Measurements from ENCODE around the gene HAUS3. TPM values are rescaled to one million over a fixed set of nuclear protein-coding genes. Genes with fewer than 3 reads are reported as not detected.
"Not testable (repeated sequence)": the region's sequence is repeated elsewhere in the genome, so short reads cannot be mapped to it uniquely, and the experiment has no call there.

The HAUS3 gene
- total RNA-seq, 4 donors from 2014 or later: 7.6 to 17.9 (median 11.8) TPM

GRCh38 chr4:2275546-2276251 is 33.8 kb upstream of the HAUS3 start:
- Histone ChIP-seq H3K4me3 (no peak overlapping the region), H3K4me1 (no peaks in the 10 kb centered on the region), H3K9me3 (no peaks in the 10 kb centered on the region), H3K27ac (no peak overlapping the region), H3K27me3 (no peaks in the 10 kb centered on the region), H3K36me3 (peaks cover 10% of the 10 kb centered on the region)
- TF ChIP-seq EP300 (IDR thresholded peaks at IDR 0.05) (no peak), CTCF (IDR thresholded peaks at IDR 0.05) (no peak), POLR2A (IDR thresholded peaks at IDR 0.05) (no peak), POLR2AphosphoS5 (IDR thresholded peaks at IDR 0.05) (no peak)
- 93% methylated on average over 44 of the region's 44 CpGs for WGBS
- DNase-seq (ENCODE audit: low spot score in 2 of 2): no peak

- H3K27me3 ChIP-seq; H3K27ac ChIP-seq; DNase-seq (ENCODE audit: low spot score in 2 of 2); H3K4me1 ChIP-seq; H3K9me3 ChIP-seq; H3K4me3 ChIP-seq: not testable (repeated sequence)
- 92% methylated on average over 8 of the region's 10 CpGs for WGBS
- H3K36me3 ChIP-seq: peaks cover 10% of the 10 kb centered on the region
Measured at GRCh38 chr4:2275044-2275397, 33.1 kb upstream of the HAUS3 start.

GRCh38 chr4:2274320-2275043 is 32.6 kb upstream of the HAUS3 start:
- no peaks in the 10 kb centered on the region for H3K27me3 ChIP-seq
- H3K36me3 ChIP-seq: peaks cover 10% of the 10 kb centered on the region
- TF ChIP-seq POLR2AphosphoS5 (IDR thresholded peaks at IDR 0.05) (no peak), CTCF (IDR thresholded peaks at IDR 0.05) (no peak), EP300 (IDR thresholded peaks at IDR 0.05) (no peak)
- 89% methylated on average over 20 of the region's 21 CpGs for WGBS
- DNase-seq (ENCODE audit: low spot score in 2 of 2): no peak
- H3K27ac ChIP-seq: no peak overlapping the region
- no peaks in the 10 kb centered on the region for H3K9me3 ChIP-seq
- H3K4me3 ChIP-seq: no peak overlapping the region
- no peaks in the 10 kb centered on the region for H3K4me1 ChIP-seq

- no peak for DNase-seq (ENCODE audit: low spot score in 2 of 2)
- Histone ChIP-seq H3K4me3 (no peak overlapping the region), H3K27ac (no peak overlapping the region), H3K36me3 (peaks cover 10% of the 10 kb centered on the region), H3K27me3 (no peaks in the 10 kb centered on the region), H3K9me3 (no peaks in the 10 kb centered on the region), H3K4me1 (no peaks in the 10 kb centered on the region)
- 90% methylated on average over 17 of the region's 24 CpGs for WGBS
- TF ChIP-seq EP300 (IDR thresholded peaks at IDR 0.05) (no peak), CTCF (IDR thresholded peaks at IDR 0.05) (no peak)
Measured at GRCh38 chr4:2273657-2274319, 31.9 kb upstream of the HAUS3 start.

GRCh38 chr4:2273221-2273620 is 31.3 kb upstream of the HAUS3 start:
- Histone ChIP-seq H3K4me1 (no peaks in the 10 kb centered on the region), H3K27me3 (no peaks in the 10 kb centered on the region), H3K27ac (no peak overlapping the region), H3K4me3 (no peak overlapping the region), H3K9me3 (no peaks in the 10 kb centered on the region), H3K36me3 (peaks cover 10% of the 10 kb centered on the region)
- DNase-seq (ENCODE audit: low spot score in 2 of 2): no peak
- TF ChIP-seq POLR2A (IDR thresholded peaks at IDR 0.05): no peak
- TF ChIP-seq EP300 (IDR thresholded peaks at IDR 0.05): no peak
- no peak for TF ChIP-seq POLR2AphosphoS5 (IDR thresholded peaks at IDR 0.05)
- no peak for TF ChIP-seq CTCF (IDR thresholded peaks at IDR 0.05)
- 89% methylated on average over 15 of the region's 15 CpGs for WGBS
